ENCODE data around the gene SDCBP2.
A peak's percentile ranks its signal among the peaks of the same experiment; 100 is the strongest.

Gene SDCBP2

GRCh38 chr20:1273366-1273765 is 55.6 kb downstream of the SDCBP2 start:
- DNase-seq (ENCODE audit: low read depth) = no peak

DNA sequence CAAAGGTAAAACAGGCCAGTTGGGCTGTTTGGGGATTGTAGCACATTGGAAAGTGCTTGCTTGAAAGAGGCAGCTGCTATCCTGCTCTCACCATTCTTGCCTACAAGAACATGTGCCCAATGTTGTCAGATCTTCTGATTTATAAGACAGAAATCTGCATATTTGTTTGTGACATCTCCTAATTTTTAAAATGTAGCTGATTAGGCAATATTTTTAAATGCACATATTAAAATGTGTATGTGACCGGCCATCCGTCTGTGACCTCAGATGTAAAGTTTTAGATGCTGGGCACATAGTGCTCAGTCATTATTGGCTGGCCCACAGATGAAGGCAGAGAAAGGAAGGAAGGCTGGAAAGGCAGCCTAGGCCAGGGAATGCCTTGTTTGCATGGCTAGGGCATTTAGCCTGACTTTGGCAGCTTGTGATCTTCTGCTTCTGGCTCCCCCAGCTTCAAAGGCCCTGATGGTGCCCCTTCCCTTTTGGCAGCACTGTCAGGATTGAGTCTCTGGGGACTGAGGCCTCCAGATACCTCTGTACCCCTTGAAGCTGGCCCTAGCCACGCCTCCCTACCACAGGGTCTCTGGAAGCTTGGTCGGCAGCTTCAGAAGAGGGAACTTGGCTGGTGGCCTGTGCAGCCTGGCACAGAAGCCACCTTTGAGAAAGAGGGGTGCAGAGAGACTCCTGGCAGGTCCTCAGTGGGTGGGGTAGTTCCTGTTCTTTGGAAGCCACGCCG is 56.4 kb downstream of the SDCBP2 start:
- DNase-seq (ENCODE audit: low read depth) = no peak

GRCh38 chr20:1269850-1270249 is 59.1 kb downstream of the SDCBP2 start:
- no peak for DNase-seq (ENCODE audit: low read depth)

DNA sequence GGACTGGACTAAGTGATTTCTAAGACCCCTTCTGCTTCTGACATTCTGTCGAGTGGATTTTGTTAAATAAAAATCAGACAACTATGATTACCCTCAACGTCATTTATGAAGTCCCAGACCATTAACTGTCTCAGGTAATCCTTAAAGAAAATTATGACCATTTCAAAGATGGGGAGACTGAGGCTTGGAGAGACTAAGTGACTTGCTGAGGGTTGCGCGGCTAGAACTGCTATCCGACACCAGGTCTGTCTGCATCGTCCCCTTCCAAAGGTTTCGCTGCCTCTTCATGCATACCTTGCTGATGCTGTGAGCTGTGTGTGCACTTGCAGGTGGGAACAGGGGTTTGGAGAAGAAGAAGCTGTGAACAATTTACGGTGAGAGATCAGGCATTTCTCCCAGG is 59.7 kb downstream of the SDCBP2 start:
- DNase-seq (ENCODE audit: low read depth) = no peak

- no peak for DNase-seq (ENCODE audit: low read depth)
Observed at GRCh38 chr20:1267809-1268374, 61.0 kb downstream of the SDCBP2 start.

DNA sequence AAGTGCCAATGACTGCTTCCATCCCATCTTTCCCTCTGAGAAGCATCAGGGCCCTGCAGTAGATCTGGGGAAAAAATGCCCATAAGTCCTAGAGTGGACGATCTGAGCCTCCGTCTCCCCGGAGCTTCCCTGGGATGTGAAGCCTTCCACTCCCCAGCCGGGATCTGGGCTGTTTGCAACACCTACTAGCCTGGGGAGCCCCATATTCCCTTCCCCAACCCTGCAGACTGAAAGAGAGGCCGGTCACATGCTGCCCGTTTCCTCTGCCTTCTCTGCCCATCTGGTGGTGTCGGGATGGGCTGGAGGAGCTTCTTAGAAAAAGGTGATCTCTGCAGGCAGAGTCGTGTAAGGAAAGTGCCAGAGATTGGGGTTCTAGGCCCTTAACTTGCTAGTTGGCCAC is 61.8 kb downstream of the SDCBP2 start:
- DNase-seq (ENCODE audit: low read depth) = no peak

DNA sequence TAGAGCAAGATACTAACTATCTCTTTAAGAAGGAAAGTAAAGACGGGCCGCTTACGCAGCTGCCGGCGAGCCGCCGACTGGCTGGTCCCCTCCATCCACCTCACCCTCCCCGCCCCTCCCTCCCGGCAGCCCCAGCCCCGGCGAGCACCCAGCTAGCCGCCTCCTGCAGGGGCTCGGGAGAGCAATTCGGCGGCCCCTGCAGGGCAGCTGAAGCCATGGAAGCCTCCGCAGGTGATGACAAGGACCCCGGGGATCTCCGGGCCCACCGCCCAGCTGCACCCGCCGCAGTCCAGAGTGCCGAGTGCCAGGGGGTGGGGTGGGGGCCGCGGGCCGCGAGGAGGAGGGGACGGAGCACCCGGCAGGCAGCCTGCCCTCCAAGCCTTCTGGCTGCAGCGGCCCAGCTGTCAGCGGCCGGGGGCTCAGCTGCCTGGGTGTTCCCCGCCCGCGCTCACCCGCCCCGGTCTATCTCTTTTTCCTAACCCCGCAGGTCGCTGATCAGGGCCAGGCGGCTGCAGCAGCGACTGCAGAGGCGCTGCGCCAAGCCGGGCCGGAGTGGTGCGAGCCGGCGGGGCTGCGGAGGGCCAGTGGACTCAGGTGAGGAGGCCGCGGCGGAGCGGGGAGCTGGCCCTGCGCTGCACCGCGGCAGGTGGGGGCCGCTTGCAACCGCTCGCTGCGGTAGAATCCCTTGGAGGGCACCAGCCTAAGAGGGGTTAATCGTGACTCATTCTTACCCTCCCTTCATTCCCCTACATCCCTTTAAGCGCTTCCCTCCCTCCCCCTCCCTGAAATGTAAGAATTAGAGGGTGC is 62.6 kb downstream of the SDCBP2 start, which contains the start of gene SNPH:
Gene SNPH, plus strand, starts transcription at position 128 of the 807 bp plus-strand sequence. CDS start 29,946 bp downstream, outside the sequence.
- no peak for DNase-seq (ENCODE audit: low read depth)

DNA sequence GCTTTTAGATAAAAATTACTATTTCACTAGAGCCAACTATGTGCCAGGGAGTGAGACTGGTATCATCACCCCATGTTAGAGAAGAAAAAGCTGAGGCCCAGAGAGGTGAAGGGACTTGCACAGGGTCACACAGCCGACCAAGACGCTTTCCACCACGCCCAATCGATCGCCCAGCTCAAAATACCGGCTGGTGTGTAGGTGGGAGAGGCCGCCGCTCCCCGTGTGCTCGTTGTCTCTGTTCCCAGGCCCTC is 63.1 kb downstream of the SDCBP2 start:
- DNase-seq (ENCODE audit: low read depth) = no peak

GRCh38 chr20:1265226-1265915 is 63.6 kb downstream of the SDCBP2 start:
- no peak for DNase-seq (ENCODE audit: low read depth)

DNA sequence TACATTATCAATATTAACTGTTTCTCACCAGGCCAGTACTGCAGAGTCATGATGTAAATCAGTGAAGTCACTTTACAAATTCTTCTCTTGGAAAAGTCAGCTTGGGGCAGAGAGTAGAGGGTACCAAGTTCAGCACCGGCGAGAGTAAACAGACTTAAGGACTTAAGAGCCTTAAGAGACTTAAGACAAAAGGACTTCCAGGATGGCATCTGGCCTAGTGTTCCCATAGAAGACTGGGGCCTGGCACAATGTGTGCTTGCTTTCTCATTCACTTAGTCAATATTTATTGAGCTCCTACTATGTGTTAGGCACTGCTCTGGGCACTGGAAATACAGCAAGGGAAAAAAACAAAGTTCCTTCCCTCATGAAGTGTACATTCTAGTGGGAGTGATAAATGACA is 64.2 kb downstream of the SDCBP2 start:
- no peak for DNase-seq (ENCODE audit: low read depth)

DNA sequence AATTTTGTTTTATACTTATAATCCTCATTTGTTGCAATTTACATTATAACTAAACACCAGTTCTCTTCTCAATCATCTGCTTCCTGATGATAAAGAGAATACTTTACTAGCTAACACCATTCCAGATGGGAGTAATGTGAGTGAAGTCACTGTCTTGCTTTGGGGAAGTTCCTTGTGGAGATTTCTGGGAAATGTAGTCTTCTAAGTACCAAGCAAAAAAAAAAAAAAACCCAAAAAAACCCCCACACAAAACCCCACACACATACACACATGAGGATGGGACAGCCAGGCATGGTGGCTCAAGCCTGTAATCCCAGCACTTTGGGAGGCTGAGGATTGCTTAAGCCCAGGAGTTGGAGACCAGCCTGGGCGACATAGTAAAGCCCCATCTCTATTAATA is 65.1 kb downstream of the SDCBP2 start:
- DNase-seq (ENCODE audit: low read depth) = peak; percentile 25

Data from CMK (cell line).